ENCODE measurements around the gene DENND6B.

- TF ChIP-seq SP1 (IDR thresholded peaks at IDR 0.05) (no peak), SUZ12 (IDR thresholded peaks at IDR 0.05) (no peak), FOXM1 (IDR thresholded peaks at IDR 0.05; ENCODE audit: borderline replicate concordance) (no peak), LEF1 (IDR thresholded peaks at IDR 0.05; ENCODE audit: borderline replicate concordance) (no peak)
Observed at GRCh38 chr22:50284479-50284878, 42.3 kb downstream of the DENND6B start.
